Thymus (tissue), 11 donors: ENCODE data around the gene ELL2. TPM values are rescaled to one million over a fixed set of nuclear protein-coding genes. Genes with fewer than 3 reads are reported as not detected.

ENCODE experiments used
- DNase-seq, 9 donors: peaks; one replicate each; pipeline ENCODE4 v3.0.0-alpha.2; 2013; ENCODE audit warnings: low spot score in 9 of 9, low read depth in 6 of 9, missing footprints in 1 of 9
- H3K27ac ChIP-seq, 2 donors: one replicate each; pipeline ENCODE4 v1.5.1; 2013; ENCODE audit warnings: control low read depth in 1 of 2, low read depth in 1 of 2, low read length in 1 of 2, mild to moderate bottlenecking in 1 of 2, moderate library complexity in 1 of 2
- H3K27me3 ChIP-seq, 2 donors: one replicate each; pipeline ENCODE4 v1.5.1; 2013; ENCODE audit warnings: low read length in 1 of 2; ENCODE audit not compliant: control insufficient read depth in 2 of 2, insufficient read depth in 1 of 2
- H3K36me3 ChIP-seq, 2 donors: one replicate each; pipeline ENCODE4 v1.5.1; 2013; ENCODE audit warnings: low read length in 1 of 2, mild to moderate bottlenecking in 1 of 2, moderate library complexity in 1 of 2; ENCODE audit not compliant: control insufficient read depth in 2 of 2, insufficient read depth in 2 of 2
- H3K4me1 ChIP-seq, 2 donors: one replicate each; pipeline ENCODE4 v1.5.1; 2013; ENCODE audit warnings: low read length in 2 of 2; ENCODE audit not compliant: control insufficient read depth in 2 of 2, insufficient read depth in 2 of 2
- H3K4me3 ChIP-seq, 2 donors: one replicate each; pipeline ENCODE4 v1.5.1; 2013; ENCODE audit warnings: low read length in 2 of 2, control low read depth in 1 of 2, mild to moderate bottlenecking in 1 of 2
- H3K9me3 ChIP-seq, 2 donors: one replicate each; pipeline ENCODE4 v1.5.1; 2013; ENCODE audit warnings: low read length in 1 of 2, mild to moderate bottlenecking in 1 of 2; ENCODE audit not compliant: control insufficient read depth in 2 of 2, insufficient read depth in 1 of 2
- WGBS: extraction: QIAGEN DNeasy Blood & Tissue Kit; methylation state at CpG from one replicate; pipeline ENCODE4 v1.1.7; 2013; 5-methylcytosine and 5-hydroxymethylcytosine counted together
- polyA plus RNA-seq: library from polyadenylated mRNA; stranded (reverse); fragments of 200-250 nt; gene quantifications from one replicate; pipeline ENCODE4 v1.2.3, GENCODE V29; 2013
- total RNA-seq: library from RNA; stranded (reverse); fragments of 120-200 nt; gene quantifications from one replicate; pipeline ENCODE4 v1.2.4, GENCODE V29; 2013
- donor health status: healthy.

ELL2 gene
- total and polyA plus RNA-seq, 2 donors, result 9.3 to 22.5 TPM

DNA sequence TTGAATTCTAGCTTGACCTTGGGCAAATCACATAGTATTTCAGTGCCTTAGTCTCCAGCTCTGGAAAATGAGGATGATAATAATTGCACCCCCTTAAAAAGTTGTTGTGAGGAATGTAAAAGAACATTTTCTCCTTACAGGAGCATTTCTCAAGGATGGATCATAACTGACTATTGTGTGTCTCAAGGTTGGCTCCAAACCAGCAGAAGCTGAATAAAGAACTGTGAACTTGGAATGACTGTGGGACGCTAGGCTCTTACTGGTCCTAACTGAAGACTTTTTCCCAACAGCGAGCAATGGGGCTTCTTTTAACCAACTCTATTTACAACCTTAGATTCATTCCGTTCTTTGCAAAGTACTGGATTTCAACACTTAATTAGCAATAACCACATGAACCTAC is 113.0 kb downstream of the ELL2 start:
- Histone ChIP-seq H3K27me3 (no peaks in the 10 kb centered on the region), H3K27ac (no peak overlapping the region), H3K36me3 (no peaks in the 10 kb centered on the region), H3K4me3 (no peak overlapping the region), H3K9me3 (no peaks in the 10 kb centered on the region), H3K4me1 (no peaks in the 10 kb centered on the region)
- no peak for DNase-seq
- 77% methylated on average over 3 of the region's 3 CpGs for WGBS

DNA sequence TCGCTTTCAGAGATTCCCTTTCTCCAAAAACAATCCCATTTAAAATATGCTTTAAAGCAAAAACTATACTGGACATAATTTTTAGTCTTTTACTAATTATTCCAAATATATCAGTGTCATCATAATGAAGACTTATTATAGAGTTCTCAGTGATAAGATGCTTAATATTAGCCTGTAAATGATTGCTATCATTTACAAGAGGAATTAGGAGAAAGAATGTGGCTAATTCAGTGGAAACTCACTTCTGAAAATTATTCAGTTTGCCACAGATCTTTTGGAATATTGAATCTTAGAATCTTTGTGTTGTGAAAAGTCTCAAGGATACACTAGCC is 114.4 kb downstream of the ELL2 start:
- no peak for DNase-seq
- 29% methylated on average over 1 of the region's 1 CpG for WGBS
- H3K27ac ChIP-seq, result no peak overlapping the region

DNA sequence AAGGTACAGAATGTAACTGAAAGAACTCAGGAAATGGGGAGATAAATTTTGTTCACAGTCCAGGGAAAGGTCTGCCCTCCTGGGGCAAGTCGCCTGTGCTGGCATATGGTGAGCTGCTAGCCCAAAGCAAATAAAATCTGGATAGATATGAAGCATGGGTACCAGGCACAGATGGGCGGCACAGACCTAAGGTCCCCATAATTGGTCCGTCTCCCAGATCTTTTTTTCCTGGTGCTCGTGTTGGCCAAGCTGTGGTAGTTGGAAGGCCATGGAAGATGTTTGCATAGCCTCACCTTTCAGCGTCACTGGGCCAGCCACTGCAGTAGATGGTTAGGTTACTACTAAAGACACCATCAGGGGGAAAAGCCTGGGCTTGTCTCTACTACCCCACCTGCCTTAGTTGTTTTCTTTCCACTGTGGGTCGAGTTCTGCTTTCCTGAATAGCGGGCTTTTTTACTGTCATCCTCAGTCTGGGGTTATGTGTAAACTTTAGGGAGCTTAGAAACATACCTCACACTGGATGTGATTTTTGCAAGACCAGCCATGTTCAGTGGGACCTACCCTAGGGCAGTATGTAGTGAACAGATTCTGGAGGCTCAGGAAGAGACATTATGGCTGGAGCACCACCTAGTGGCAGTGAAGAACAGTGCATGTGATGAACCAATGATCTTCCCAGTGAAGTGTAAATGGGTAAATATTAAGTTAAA is 114.9 kb downstream of the ELL2 start:
- whole genome bisulfite sequencing, result 85% methylated on average over 7 of the region's 7 CpGs
- no peaks in the 10 kb centered on the region for H3K9me3 ChIP-seq

More for the DNA sequence above, 114.4 kb downstream of the ELL2 start:
- H3K9me3 ChIP-seq, result no peaks in the 10 kb centered on the region
- H3K4me3 ChIP-seq, result no peak overlapping the region
- peaks cover 6 to 12% of the 10 kb centered on the region in 2 donors for H3K4me1 ChIP-seq
- no peaks in the 10 kb centered on the region for H3K36me3 ChIP-seq
- H3K27me3 ChIP-seq, result no peaks in the 10 kb centered on the region

DNA sequence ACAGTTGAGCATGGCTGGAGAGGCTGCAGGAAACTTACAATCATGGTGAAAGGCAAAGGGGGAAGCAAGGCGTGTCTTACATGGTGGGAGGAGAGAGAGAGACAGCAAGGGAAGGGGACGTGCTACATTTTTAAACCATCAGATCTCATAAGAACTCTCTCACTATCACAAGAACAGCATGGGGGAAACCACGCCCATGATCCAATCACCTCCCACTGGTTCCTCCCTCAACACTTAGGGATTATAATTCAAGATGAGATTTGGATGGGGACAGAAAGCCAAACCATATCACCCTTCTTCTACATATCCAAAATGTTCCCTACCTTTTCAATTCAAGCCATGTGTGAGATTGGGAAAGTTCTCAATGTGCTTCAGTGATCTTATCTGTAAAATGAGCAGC is 116.3 kb downstream of the ELL2 start:
- H3K4me3 ChIP-seq, result no peak overlapping the region
- DNase-seq, result no peak
- H3K27ac ChIP-seq, result no peak overlapping the region
- no peaks in the 10 kb centered on the region for H3K27me3 ChIP-seq
- peaks cover 6 to 12% of the 10 kb centered on the region in 2 donors for H3K4me1 ChIP-seq
- no peaks in the 10 kb centered on the region for H3K36me3 ChIP-seq
- H3K9me3 ChIP-seq, result no peaks in the 10 kb centered on the region
- 94% methylated on average over 3 of the region's 3 CpGs for WGBS

More for the DNA sequence above, 114.9 kb downstream of the ELL2 start:
- H3K36me3 ChIP-seq, result no peaks in the 10 kb centered on the region
- no peak overlapping the region for H3K27ac ChIP-seq
- H3K27me3 ChIP-seq, result no peaks in the 10 kb centered on the region
- H3K4me1 ChIP-seq, result peaks cover 6 to 12% of the 10 kb centered on the region in 2 donors
- DNase-seq, result peak in 6 of 9 donors; percentile 44 to 82 (median 64)
- H3K4me3 ChIP-seq, result no peak overlapping the region

DNA sequence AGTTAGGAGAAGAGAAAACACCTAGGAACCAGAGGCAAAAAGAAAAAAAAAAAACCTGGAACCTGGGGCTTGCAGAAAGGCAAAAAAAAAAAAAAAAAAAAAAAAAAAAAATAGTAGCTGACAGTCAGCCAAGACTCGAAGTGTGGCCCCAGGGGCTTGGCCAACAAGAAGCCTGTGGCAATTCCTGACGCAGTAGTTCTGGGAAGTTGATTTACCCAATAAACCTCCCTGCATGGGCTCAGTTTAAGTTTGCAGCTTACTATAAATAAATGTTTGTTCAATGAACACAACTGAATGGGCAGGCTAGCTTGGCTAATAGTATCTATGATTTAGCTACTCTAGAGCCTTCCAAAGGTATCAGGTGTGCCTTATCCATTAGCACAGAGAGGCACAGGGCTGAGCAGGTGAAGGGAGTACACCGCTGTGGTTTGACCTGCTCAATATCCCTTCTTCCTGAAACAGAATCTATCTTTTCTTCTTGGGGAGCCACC is 117.9 kb downstream of the ELL2 start:
- H3K4me3 ChIP-seq, result no peak overlapping the region
- DNase-seq, result no peak
- H3K4me1 ChIP-seq, result peaks cover 6 to 18% of the 10 kb centered on the region in 2 donors
- H3K27ac ChIP-seq, result no peak overlapping the region
- no peaks in the 10 kb centered on the region for H3K36me3 ChIP-seq
- no peaks in the 10 kb centered on the region for H3K9me3 ChIP-seq
- WGBS, result 75% methylated on average over 3 of the region's 3 CpGs
- H3K27me3 ChIP-seq, result no peaks in the 10 kb centered on the region

DNA sequence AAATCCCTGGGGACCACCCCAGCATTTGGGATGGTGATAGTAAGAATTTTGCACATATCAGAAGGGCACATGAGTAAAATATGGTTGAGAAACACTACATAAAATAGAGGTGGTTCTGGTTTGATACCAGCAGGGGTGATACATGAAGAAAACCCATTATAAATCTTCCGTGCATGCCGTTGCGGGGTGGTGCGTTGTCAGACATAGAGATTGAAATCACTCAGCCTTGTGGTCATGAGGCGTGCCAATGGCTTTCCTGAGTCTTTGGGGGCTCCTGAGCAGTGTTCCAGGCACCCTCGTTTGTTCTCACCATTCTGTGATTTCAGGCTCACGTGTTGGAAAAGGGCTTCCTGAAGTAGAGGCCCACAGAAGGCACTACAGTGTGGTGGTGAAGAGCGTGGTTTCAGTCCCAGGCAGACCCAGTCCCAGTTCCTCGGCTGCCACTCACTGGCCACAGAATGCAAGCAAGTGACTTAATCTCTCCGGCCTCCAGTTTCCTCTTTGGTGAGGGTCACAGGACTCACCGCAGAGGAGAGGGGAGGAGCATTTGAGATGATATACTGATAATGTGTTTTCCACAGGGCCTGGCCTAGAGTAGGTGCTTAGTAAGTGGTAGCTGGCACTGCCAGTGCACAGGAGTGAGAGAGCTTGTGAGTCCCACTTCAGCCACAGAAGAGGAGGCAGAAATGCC is 118.7 kb downstream of the ELL2 start:
- peaks cover 6 to 18% of the 10 kb centered on the region in 2 donors for H3K4me1 ChIP-seq
- no peaks in the 10 kb centered on the region for H3K9me3 ChIP-seq
- DNase-seq, result peak in 3 of 9 donors; percentile 51 to 75 (median 53)
- no peak overlapping the region for H3K4me3 ChIP-seq
- 19% methylated on average over 11 of the region's 11 CpGs for WGBS
- no peaks in the 10 kb centered on the region for H3K36me3 ChIP-seq
- H3K27me3 ChIP-seq, result no peaks in the 10 kb centered on the region
- H3K27ac ChIP-seq, result peak overlapping the region in 1 of 2 donors; percentile 18

DNA sequence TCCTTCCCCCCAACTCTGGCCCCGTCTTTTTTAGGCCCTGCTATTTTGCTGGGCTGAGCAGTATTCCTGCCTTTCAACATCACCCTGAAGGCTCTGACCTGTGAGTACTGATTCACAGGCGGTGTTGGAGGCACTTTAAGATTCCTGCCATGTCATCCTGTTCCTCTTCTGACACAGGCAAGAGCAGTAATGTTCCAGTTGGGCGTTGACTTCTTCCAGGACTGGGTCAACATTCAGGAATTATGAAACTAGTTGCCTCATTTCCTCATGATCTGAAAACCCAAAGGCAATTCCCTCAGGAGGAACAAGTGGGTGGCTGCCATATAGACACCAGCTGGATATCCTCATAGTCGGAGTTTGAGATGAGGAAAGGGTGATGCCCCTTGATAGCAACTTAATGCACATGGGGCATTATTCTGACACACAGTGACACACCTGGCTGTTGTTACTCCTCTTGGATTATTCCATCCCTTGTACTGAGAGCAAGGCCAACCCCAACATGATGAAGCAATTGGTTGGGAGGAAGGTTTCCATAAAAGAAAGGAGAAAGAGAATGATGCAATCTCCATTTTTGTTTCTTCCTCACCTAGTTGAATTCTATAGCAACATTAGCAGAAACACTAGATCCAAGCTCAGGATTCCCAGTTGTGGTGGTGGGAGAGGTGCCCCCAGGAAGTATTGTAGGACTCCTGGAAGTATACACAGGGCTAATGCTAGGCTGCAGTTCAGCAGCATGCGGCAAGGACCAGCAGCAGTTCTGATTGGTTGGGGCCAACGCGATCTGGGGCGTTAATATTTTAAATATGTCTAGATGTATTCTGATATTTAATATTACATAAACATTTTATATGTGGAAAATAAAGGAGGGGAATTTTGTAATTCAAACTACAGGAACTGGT is 119.5 kb downstream of the ELL2 start:
- Histone ChIP-seq H3K36me3 (no peaks in the 10 kb centered on the region), H3K4me3 (no peak overlapping the region), H3K27me3 (no peaks in the 10 kb centered on the region), H3K4me1 (peaks cover 6 to 18% of the 10 kb centered on the region in 2 donors), H3K27ac (no peak overlapping the region), H3K9me3 (no peaks in the 10 kb centered on the region)
- no peak for DNase-seq
- 95% methylated on average over 8 of the region's 8 CpGs for WGBS

DNA sequence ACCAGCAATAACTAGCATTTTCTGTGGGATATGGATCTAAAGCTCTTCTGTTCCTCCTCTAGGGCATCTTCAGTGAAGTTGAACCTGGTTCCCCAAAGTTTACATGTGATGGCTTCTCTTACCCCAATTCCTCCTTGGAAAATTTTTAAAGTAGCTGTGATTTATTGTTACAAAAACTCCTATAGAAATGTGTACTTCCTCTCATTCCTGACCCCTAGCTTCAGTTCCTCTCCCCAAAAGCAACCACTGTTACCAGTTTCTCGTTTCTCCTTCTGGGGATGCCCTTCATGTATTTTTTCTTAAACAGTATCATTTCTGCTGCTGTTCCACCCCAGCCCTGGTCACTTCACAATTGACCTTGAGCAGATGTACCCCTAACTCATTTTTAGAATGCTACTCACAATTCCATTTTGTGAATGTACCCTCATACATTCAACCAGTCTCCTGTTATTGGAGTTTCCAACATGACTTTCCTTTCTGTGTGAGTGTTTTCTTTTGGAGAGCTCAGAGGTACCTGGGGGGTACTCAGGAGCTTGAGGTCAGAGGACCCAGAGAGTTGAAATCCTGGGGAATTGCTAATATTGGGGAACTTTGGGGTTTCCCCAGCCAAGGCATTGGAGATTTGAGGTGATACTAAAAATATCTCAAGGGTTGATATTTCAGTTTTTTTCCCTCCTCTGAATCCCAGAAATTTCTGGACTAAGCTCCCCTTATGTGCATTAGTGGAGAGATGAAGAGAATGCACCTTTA is 120.5 kb downstream of the ELL2 start:
- 92% methylated on average over 1 of the region's 1 CpG for WGBS
- no peak overlapping the region for H3K27ac ChIP-seq
- DNase-seq, result no peak
- no peak overlapping the region for H3K4me3 ChIP-seq
- no peaks in the 10 kb centered on the region for H3K27me3 ChIP-seq
- H3K4me1 ChIP-seq, result peaks cover 6 to 18% of the 10 kb centered on the region in 2 donors
- H3K9me3 ChIP-seq, result no peaks in the 10 kb centered on the region
- H3K36me3 ChIP-seq, result no peaks in the 10 kb centered on the region
